IPS-20b (cell line): ENCODE results near the gene KCNC4.

Experiments used
- H3K27ac ChIP-seq: one replicate; pipeline ENCODE4 v1.5.1; 2013; ENCODE audit warnings: low read length
- H3K27me3 ChIP-seq: 2 replicates; pipeline ENCODE4 v1.6.1; 2013; ENCODE audit warnings: mild to moderate bottlenecking, low read length, inconsistent platforms; ENCODE audit not compliant: insufficient read depth
- H3K36me3 ChIP-seq: 2 replicates; pipeline ENCODE4 v1.6.1; 2013; ENCODE audit warnings: low read depth, mild to moderate bottlenecking, inconsistent platforms, low read length, moderate library complexity; ENCODE audit not compliant: insufficient read depth
- H3K4me1 ChIP-seq: 2 replicates; pipeline ENCODE4 v1.6.1; 2013; ENCODE audit warnings: mild to moderate bottlenecking, control low read depth, inconsistent platforms, low read length, moderate library complexity; ENCODE audit not compliant: insufficient read depth
- H3K4me3 ChIP-seq: 2 replicates; pipeline ENCODE4 v1.5.1; 2013; ENCODE audit warnings: mild to moderate bottlenecking, low read length, inconsistent platforms
- H3K9ac ChIP-seq: 2 replicates; pipeline ENCODE4 v1.6.1; 2013; ENCODE audit warnings: low read depth, mild to moderate bottlenecking, inconsistent platforms, low read length, moderate library complexity
- H3K9me3 ChIP-seq: 2 replicates; pipeline ENCODE4 v1.6.1; 2013; ENCODE audit warnings: mild to moderate bottlenecking, low read depth, low read length, inconsistent platforms; ENCODE audit not compliant: insufficient read depth

Gene KCNC4

GRCh38 chr1:110209715-110210603 is at the start of gene KCNC4:
Gene KCNC4, plus strand, starts transcription at chr1:110210314. Its CDS starts 1,186 bp downstream, at chr1:110211500.
- H3K4me3 ChIP-seq, result peak within 1 kb of the TSS; percentile 63
- H3K9me3 ChIP-seq, result no peaks in the 10 kb centered on the region
- no peak within 1 kb of the TSS for H3K27ac ChIP-seq
- H3K36me3 ChIP-seq, result no peaks in the 10 kb centered on the region
- peaks cover 54% of the 10 kb centered on the region for H3K27me3 ChIP-seq
- peak within 1 kb of the TSS; percentile 62; the same call in 1 of the 2 replicates for H3K9ac ChIP-seq
- H3K4me1 ChIP-seq, result peaks cover 23% of the 10 kb centered on the region; the same call in 1 of the 2 replicates

GRCh38 chr1:110160538-110161100 is 49.5 kb upstream of the KCNC4 start:
- H3K27ac ChIP-seq, result no peak overlapping the region

GRCh38 chr1:110161165-110161564 is 48.9 kb upstream of the KCNC4 start:
- no peaks in the 10 kb centered on the region for H3K4me1 ChIP-seq
- no peak overlapping the region for H3K4me3 ChIP-seq
- H3K27ac ChIP-seq, result no peak overlapping the region
- H3K27me3 ChIP-seq, result peaks cover 9% of the 10 kb centered on the region
- H3K9me3 ChIP-seq, result no peaks in the 10 kb centered on the region
- H3K36me3 ChIP-seq, result no peaks in the 10 kb centered on the region
- no peak overlapping the region for H3K9ac ChIP-seq

More at GRCh38 chr1:110160538-110161100, 49.5 kb upstream of the KCNC4 start:
- Histone ChIP-seq H3K36me3 (no peaks in the 10 kb centered on the region), H3K9ac (no peak overlapping the region), H3K27me3 (peaks cover 13% of the 10 kb centered on the region), H3K4me3 (no peak overlapping the region), H3K9me3 (no peaks in the 10 kb centered on the region), H3K4me1 (no peaks in the 10 kb centered on the region)

GRCh38 chr1:110161849-110162248 is 48.3 kb upstream of the KCNC4 start:
- Histone ChIP-seq H3K36me3 (no peaks in the 10 kb centered on the region), H3K4me3 (no peak overlapping the region), H3K4me1 (no peaks in the 10 kb centered on the region), H3K9ac (no peak overlapping the region), H3K9me3 (no peaks in the 10 kb centered on the region), H3K27me3 (peaks cover 7% of the 10 kb centered on the region; the same call in 1 of the 2 replicates), H3K27ac (no peak overlapping the region)

- Histone ChIP-seq H3K9ac (no peak overlapping the region), H3K27ac (no peak overlapping the region), H3K4me1 (no peaks in the 10 kb centered on the region), H3K9me3 (no peaks in the 10 kb centered on the region), H3K36me3 (no peaks in the 10 kb centered on the region), H3K27me3 (peaks cover 7% of the 10 kb centered on the region; the same call in 1 of the 2 replicates), H3K4me3 (no peak overlapping the region)
Observed at GRCh38 chr1:110163591-110163990, 46.5 kb upstream of the KCNC4 start.

- no peaks in the 10 kb centered on the region for H3K36me3 ChIP-seq
- H3K4me1 ChIP-seq, result no peaks in the 10 kb centered on the region
- no peak overlapping the region for H3K9ac ChIP-seq
- H3K27ac ChIP-seq, result no peak overlapping the region
- H3K27me3 ChIP-seq, result peaks cover 1% of the 10 kb centered on the region; the same call in 1 of the 2 replicates
- no peak overlapping the region for H3K4me3 ChIP-seq
- no peaks in the 10 kb centered on the region for H3K9me3 ChIP-seq
Observed at GRCh38 chr1:110164725-110165350, 45.3 kb upstream of the KCNC4 start.

- H3K36me3 ChIP-seq, result no peaks in the 10 kb centered on the region
- H3K27ac ChIP-seq, result no peak overlapping the region
- H3K4me3 ChIP-seq, result no peak overlapping the region
- H3K9me3 ChIP-seq, result no peaks in the 10 kb centered on the region
- no peaks in the 10 kb centered on the region for H3K4me1 ChIP-seq
- no peaks in the 10 kb centered on the region; the same call in 1 of the 2 replicates for H3K27me3 ChIP-seq
- no peak overlapping the region for H3K9ac ChIP-seq
Observed at GRCh38 chr1:110165761-110166231, 44.3 kb upstream of the KCNC4 start.

- no peak overlapping the region for H3K4me3 ChIP-seq
- H3K27me3 ChIP-seq, result no peaks in the 10 kb centered on the region; the same call in 1 of the 2 replicates
- no peaks in the 10 kb centered on the region for H3K36me3 ChIP-seq
- H3K9ac ChIP-seq, result no peak overlapping the region
- no peaks in the 10 kb centered on the region for H3K9me3 ChIP-seq
- H3K4me1 ChIP-seq, result no peaks in the 10 kb centered on the region
- H3K27ac ChIP-seq, result no peak overlapping the region
Observed at GRCh38 chr1:110166861-110167260, 43.3 kb upstream of the KCNC4 start.

GRCh38 chr1:110170766-110171733 is 39.1 kb upstream of the KCNC4 start:
- Histone ChIP-seq H3K36me3 (no peaks in the 10 kb centered on the region), H3K27ac (no peak overlapping the region), H3K4me1 (no peaks in the 10 kb centered on the region), H3K9ac (no peak overlapping the region), H3K4me3 (no peak overlapping the region), H3K9me3 (no peaks in the 10 kb centered on the region), H3K27me3 (no peaks in the 10 kb centered on the region)

- H3K27me3 ChIP-seq, result no peaks in the 10 kb centered on the region
- H3K9me3 ChIP-seq, result no peaks in the 10 kb centered on the region
- no peaks in the 10 kb centered on the region for H3K4me1 ChIP-seq
- H3K4me3 ChIP-seq, result no peak overlapping the region
- H3K36me3 ChIP-seq, result no peaks in the 10 kb centered on the region
- no peak overlapping the region for H3K27ac ChIP-seq
- no peak overlapping the region for H3K9ac ChIP-seq
Observed at GRCh38 chr1:110172001-110172400, 38.1 kb upstream of the KCNC4 start.
